Muscle of leg (tissue), 11 donors: ENCODE data around the gene FOXL3. TPM values are rescaled to one million over a fixed set of nuclear protein-coding genes. Genes with fewer than 3 reads are reported as not detected.

Source experiments
- DNase-seq: peaks from one replicate; pipeline ENCODE4 v3.0.0; 2013
- H3K27ac ChIP-seq: one replicate; pipeline ENCODE4 v1.5.1; 2013; ENCODE audit warnings: mild to moderate bottlenecking, low read length, control low read depth
- H3K27me3 ChIP-seq: one replicate; pipeline ENCODE4 v1.6.1; 2013; ENCODE audit warnings: low read length; ENCODE audit not compliant: control insufficient read depth, insufficient read depth
- H3K36me3 ChIP-seq: one replicate; pipeline ENCODE4 v1.6.1; 2013; ENCODE audit warnings: low read length; ENCODE audit not compliant: control insufficient read depth, insufficient read depth
- H3K4me1 ChIP-seq: one replicate; pipeline ENCODE4 v1.6.1; 2013; ENCODE audit warnings: low read length; ENCODE audit not compliant: control insufficient read depth, insufficient read depth
- H3K4me3 ChIP-seq: one replicate; pipeline ENCODE4 v1.5.1; 2013; ENCODE audit warnings: low read length, control low read depth
- H3K9me3 ChIP-seq: replicated peaks from 2 replicates; pipeline ENCODE4 v1.6.1; 2013; ENCODE audit warnings: low read depth, low read length; ENCODE audit not compliant: control insufficient read depth
- WGBS: methylation state at CpG from one replicate; pipeline ENCODE4 v1.1.5; 2013; ENCODE audit warnings: missing lambda C conversion rate; ENCODE audit not compliant: insufficient coverage; 5-methylcytosine and 5-hydroxymethylcytosine counted together
- polyA plus RNA-seq, 8 donors: library from polyadenylated mRNA; unstranded; fragments of 120-200 nt; gene quantifications; one replicate each; pipeline versions ENCODE4 v1.2.1 to v1.2.3, GENCODE V29; 2013; ENCODE audit warnings: inconsistent platforms in 1 of 8, low replicate concordance in 1 of 8; ENCODE audit not compliant: insufficient read length in 8 of 8, insufficient read depth in 1 of 8
- total RNA-seq: library from RNA; stranded (reverse); fragments of 120-200 nt; gene quantifications from one replicate; pipeline ENCODE4 v1.2.4, GENCODE V29; 2013

The FOXL3 gene
- total and polyA plus RNA-seq, 9 donors = not detected

DNA sequence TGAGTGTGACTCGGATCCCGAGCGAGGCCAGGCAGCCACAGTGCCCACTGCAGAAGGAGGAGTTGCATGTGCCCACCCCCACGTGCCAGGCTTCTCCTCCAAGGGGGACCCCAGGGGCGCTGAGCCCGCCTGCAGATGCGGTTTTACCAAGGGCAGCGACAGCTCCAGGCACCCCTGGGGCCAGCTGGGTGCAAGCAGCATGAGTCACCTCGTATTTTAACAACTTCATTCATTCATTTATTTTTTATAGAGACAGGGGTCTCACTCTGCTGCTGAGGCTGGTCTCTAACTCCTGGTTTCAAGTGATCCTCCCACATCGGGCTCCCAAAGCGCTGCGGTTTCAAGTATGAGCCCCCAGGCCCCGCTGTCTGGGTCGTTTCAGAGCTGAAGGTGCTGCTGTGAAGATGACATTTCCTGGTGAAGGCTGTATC is 1.3 kb upstream of the FOXL3 start:
- WGBS = 54% methylated on average over 13 of the region's 14 CpGs
- no peak for DNase-seq
- Histone ChIP-seq H3K27me3 (peaks cover 77% of the 10 kb centered on the region), H3K9me3 (no peaks in the 10 kb centered on the region), H3K36me3 (no peaks in the 10 kb centered on the region), H3K27ac (no peak overlapping the region), H3K4me1 (peaks cover 13% of the 10 kb centered on the region), H3K4me3 (no peak overlapping the region)

DNA sequence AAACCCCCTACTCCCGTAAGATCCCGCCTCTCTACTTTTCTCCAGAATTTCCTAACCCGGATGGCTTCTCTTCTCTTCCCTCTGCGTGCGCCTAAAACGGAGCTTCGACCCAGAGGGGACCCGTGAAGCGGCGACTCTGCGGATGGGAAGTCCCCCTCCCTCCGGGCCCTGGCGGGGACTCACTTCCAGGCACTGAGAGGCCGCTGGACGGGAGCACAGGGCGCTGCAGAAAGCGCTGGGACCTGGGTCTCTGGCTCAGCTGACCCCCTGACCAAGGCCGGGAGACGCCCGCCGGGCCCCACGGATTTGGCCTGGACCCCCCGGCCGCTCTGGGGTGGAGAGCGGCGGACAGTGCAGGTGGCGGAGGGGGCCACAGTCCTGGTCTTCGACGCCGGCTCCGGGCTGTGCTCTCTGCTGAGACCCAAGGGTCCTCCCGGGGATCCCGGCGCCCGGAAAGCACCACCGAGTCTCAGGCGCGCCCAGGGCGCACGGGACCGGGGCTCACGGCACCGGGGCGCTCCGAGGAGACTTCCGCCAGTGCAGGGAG is 688 bp upstream of the FOXL3 start:
- no peak for DNase-seq
- peaks cover 82% of the 10 kb centered on the region for H3K27me3 ChIP-seq
- WGBS = 4% methylated on average over 43 of the region's 46 CpGs
- no peaks in the 10 kb centered on the region for H3K36me3 ChIP-seq
- H3K9me3 ChIP-seq = no peaks in the 10 kb centered on the region
- no peak overlapping the region for H3K4me3 ChIP-seq
- peaks cover 13% of the 10 kb centered on the region for H3K4me1 ChIP-seq
- no peak overlapping the region for H3K27ac ChIP-seq

DNA sequence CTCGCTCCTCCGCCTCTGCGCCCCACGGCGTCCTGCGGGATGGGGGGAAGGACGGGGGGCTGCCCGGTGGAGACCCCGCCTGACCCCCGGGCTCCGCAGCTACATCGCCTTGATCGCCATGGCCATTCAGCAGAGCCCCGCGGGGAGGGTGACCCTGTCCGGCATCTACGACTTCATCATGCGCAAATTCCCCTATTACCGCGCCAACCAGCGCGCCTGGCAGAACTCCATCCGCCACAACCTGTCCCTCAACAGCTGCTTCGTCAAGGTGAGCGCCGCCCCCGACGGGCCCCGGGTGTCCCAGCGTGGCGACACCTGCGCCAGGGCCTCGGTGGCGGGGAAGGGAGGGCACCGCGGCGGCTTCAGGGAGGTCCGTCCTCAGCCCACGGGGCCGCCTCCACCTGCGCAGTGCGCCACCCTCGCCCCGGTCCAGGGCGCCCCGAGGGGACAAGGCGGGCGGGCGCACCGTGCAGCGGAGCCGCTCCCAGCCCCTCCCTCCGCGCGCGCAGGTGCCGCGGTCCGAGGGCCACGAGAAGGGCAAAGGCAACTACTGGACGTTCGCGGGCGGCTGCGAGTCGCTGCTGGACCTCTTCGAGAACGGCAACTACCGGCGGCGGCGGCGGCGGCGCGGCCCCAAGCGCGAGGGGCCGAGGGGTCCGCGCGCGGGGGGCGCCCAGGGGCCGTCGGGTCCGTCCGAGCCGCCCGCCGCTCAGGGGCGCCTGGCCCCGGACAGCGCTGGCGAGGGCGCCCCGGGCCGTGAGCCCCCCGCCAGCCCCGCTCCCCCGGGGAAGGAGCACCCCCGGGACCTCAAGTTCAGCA is 793 bp downstream of the FOXL3 start:
- no peaks in the 10 kb centered on the region for H3K9me3 ChIP-seq
- no peak for DNase-seq
- peaks cover 18% of the 10 kb centered on the region for H3K4me1 ChIP-seq
- WGBS = 4% methylated on average over 101 of the region's 102 CpGs
- no peaks in the 10 kb centered on the region for H3K36me3 ChIP-seq
- no peak overlapping the region for H3K4me3 ChIP-seq
- peaks cover 78% of the 10 kb centered on the region for H3K27me3 ChIP-seq
- H3K27ac ChIP-seq = no peak overlapping the region

- Histone ChIP-seq H3K36me3 (no peaks in the 10 kb centered on the region), H3K27me3 (peaks cover 71% of the 10 kb centered on the region), H3K4me1 (peaks cover 18% of the 10 kb centered on the region), H3K27ac (no peak overlapping the region), H3K4me3 (no peak overlapping the region), H3K9me3 (no peaks in the 10 kb centered on the region)
- DNase-seq = no peak
- WGBS = 77% methylated on average over 13 of the region's 21 CpGs
These were observed 1.6 kb downstream of the FOXL3 start for GRCh38 chr7:291373-292092.

GRCh38 chr7:292226-292625 is 2.3 kb downstream of the FOXL3 start:
- DNase-seq = no peak
- Histone ChIP-seq H3K27ac (no peak overlapping the region), H3K36me3 (no peaks in the 10 kb centered on the region), H3K27me3 (peaks cover 70% of the 10 kb centered on the region), H3K9me3 (no peaks in the 10 kb centered on the region), H3K4me1 (peaks cover 18% of the 10 kb centered on the region), H3K4me3 (no peak overlapping the region)
- 68% methylated on average over 4 of the region's 7 CpGs for WGBS

DNA sequence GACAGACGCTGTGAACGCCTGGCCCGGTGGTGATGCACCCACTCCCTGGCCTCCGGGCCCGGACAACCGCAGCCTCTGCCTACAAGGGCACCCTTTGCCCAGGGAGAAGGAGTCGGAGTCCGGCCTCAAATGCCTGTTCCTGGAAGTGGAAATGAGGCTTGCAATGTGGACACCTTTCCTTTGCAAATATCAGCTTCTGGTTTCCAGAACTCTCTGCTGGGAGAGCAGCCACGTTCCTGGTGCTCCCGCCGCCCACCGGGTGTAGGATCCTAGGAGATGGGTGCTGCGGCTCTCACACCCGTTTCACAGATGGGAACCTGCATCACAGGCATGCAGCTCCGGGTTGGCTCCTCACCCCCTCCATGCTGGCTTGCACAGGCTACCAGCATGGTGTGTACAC is 2.9 kb downstream of the FOXL3 start:
- Histone ChIP-seq H3K4me1 (peaks cover 18% of the 10 kb centered on the region), H3K27ac (no peak overlapping the region), H3K36me3 (no peaks in the 10 kb centered on the region), H3K4me3 (no peak overlapping the region), H3K9me3 (no peaks in the 10 kb centered on the region), H3K27me3 (peaks cover 68% of the 10 kb centered on the region)
- no peak for DNase-seq
- 77% methylated on average over 9 of the region's 15 CpGs for WGBS

DNA sequence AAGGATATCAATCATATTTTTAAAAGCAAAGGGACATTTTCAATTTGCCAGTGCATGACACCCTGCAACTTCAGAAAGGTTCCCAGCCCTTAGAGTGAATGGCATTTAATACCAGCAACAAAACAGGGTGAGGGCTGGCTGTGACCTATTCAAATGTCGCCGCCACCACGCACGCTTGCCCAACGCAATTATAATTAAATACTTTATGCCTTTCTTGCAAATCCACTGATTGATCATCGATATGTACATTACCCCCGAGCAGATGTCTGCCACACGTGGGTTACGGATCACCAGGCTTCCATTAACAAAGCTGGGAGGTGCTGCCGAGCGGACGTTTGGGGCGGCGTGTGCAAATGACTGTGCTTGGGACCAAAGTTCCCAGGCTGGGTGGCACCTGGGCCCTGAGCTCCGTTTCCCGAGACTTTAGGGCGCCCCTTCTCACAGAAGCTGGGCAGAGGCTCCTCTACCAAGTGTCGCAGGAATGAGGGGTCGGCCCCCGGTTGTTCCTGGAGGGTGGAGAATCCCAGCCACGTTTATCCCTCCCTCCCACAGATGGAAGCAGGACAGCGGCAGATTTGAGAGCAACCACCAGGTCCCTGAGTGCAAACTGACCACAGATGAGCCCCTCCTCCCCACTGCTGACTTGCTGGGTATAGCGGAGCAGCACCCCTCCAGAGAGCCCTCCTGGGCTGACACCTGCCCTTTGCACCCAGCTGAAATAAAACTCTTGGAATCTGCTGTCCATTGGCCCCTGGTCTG is 3.9 kb downstream of the FOXL3 start:
- no peaks in the 10 kb centered on the region for H3K9me3 ChIP-seq
- no peak for DNase-seq
- peaks cover 64% of the 10 kb centered on the region for H3K27me3 ChIP-seq
- H3K4me3 ChIP-seq = no peak overlapping the region
- H3K27ac ChIP-seq = no peak overlapping the region
- WGBS = 73% methylated on average over 19 of the region's 23 CpGs
- H3K4me1 ChIP-seq = peaks cover 18% of the 10 kb centered on the region
- H3K36me3 ChIP-seq = no peaks in the 10 kb centered on the region

GRCh38 chr7:294440-295154 is 4.6 kb downstream of the FOXL3 start:
- no peak overlapping the region for H3K4me3 ChIP-seq
- no peak overlapping the region for H3K27ac ChIP-seq
- H3K9me3 ChIP-seq = no peaks in the 10 kb centered on the region
- 80% methylated on average over 23 of the region's 25 CpGs for WGBS
- no peaks in the 10 kb centered on the region for H3K36me3 ChIP-seq
- H3K27me3 ChIP-seq = peaks cover 61% of the 10 kb centered on the region
- H3K4me1 ChIP-seq = peaks cover 13% of the 10 kb centered on the region
- no peak for DNase-seq

DNA sequence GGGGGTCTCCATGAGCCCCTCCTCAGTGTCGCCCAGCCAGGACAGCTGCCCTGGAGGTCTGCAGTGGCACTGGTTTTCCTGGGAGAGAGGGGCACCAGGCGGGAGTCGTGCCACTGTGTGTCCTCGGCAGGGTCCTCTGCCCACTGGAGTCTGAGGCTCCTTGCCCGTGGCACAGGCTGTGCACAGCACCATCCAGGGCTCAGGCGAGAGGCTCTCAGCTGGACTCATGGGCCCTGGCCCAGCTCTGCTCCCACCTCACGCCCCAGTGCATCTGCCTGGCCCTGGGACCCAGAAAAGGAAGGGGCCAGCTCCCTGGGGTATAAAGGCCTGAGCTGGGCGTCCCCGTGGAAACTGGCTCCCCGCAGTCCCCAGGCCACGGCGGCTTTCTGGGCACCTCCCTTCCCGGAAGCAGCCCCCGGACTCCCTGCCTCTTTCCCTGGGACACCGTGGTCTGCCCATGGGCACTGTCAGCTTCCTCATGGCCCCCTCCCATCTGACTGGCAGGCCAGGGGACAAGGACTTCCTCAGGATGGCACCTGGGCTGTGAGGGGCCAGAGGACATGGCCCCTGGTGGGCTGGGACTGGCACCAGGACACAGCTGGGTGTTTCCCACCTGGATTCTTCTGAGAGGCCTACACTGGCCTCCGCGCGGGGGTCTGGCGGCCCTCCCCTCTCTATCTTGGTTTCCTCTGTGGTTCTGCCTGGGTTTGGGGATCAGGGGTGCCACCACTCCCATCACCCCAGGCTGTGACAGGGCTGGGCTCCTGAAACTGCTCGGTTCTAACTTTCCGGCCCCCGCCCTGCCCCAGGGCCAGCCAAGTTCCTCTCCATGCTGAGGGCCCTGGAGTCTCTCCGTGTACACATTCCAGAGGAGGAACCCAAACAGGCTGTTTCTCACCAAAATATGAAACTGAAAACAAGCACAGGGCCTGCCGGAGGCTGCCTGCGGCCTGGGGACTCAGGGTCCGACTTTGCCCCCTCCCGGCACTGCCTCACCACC is 5.5 kb downstream of the FOXL3 start:
- WGBS = 70% methylated on average over 27 of the region's 27 CpGs
- Histone ChIP-seq H3K27ac (no peak overlapping the region), H3K36me3 (no peaks in the 10 kb centered on the region), H3K27me3 (peaks cover 54% of the 10 kb centered on the region), H3K4me3 (no peak overlapping the region), H3K9me3 (no peaks in the 10 kb centered on the region), H3K4me1 (peaks cover 6% of the 10 kb centered on the region)
- DNase-seq = peak; percentile 39
